Ovary (tissue), 3 donors: ENCODE results near the gene PSMD7.

Experiments used
- EP300 ChIP-seq: sonication (generic); formaldehyde crosslinking; IDR thresholded peaks from one replicate; pipeline ENCODE4 v1.6.1; 2017; ENCODE audit warnings: antibody characterized with exemption
- POLR2A ChIP-seq: fragments of 450-650 bp; IDR thresholded peaks from one replicate; pipeline ENCODE4 v1.6.1; 2017; ENCODE audit warnings: antibody characterized with exemption, mild to moderate bottlenecking, moderate library complexity
- TF ChIP-seq, protein P1 (sequence below), 3 donors: fragments of 450-650 bp in 2 of 3; fragments of 200-600 bp in 1 of 3; IDR thresholded peaks; one replicate each; pipeline versions ENCODE4 v1.5.1 to v1.8.0; 2016 to 2022; ENCODE audit warnings: antibody characterized with exemption in 3 of 3, mild to moderate bottlenecking in 1 of 3
- donor health status: DM: no; HTN: no; CAD: no.

DNA sequence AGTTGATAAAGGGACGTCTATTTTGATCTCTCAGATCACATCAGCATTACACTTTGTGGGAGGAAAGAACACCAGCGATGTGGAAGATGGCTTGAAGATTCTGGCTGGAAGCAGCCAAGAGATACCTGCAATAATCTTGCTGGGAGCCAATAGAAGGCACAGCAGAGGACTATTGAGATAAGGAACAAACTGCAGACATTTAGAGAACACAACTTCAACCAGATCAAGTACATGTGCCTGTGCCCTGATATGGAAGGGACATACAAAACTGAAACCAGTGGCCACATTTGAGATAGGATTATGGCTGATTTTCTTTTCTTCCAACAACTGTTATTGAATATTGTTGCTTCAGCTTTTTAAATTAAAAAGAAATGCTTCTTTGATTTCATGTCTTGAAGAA lies 18.6 kb upstream of the PSMD7 start:
- TF ChIP-seq, protein P1, sequence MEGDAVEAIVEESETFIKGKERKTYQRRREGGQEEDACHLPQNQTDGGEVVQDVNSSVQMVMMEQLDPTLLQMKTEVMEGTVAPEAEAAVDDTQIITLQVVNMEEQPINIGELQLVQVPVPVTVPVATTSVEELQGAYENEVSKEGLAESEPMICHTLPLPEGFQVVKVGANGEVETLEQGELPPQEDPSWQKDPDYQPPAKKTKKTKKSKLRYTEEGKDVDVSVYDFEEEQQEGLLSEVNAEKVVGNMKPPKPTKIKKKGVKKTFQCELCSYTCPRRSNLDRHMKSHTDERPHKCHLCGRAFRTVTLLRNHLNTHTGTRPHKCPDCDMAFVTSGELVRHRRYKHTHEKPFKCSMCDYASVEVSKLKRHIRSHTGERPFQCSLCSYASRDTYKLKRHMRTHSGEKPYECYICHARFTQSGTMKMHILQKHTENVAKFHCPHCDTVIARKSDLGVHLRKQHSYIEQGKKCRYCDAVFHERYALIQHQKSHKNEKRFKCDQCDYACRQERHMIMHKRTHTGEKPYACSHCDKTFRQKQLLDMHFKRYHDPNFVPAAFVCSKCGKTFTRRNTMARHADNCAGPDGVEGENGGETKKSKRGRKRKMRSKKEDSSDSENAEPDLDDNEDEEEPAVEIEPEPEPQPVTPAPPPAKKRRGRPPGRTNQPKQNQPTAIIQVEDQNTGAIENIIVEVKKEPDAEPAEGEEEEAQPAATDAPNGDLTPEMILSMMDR (IDR thresholded peaks at IDR 0.05) = no peak
- TF ChIP-seq EP300 (no peak), POLR2A (no peak)
